GM21737 (cell line): Measurements from ENCODE around the gene HIBADH.
"Not testable (repeated sequence)": the region's sequence is repeated elsewhere in the genome, so short reads cannot be mapped to it uniquely, and the experiment has no call there.

ENCODE experiments used
- ATAC-seq: cut with Tn5 transposase; IDR thresholded peaks from one replicate; pipeline ENCODE4 v1.9.1; 2021; ENCODE audit warnings: mild to moderate bottlenecking, moderate library complexity; ENCODE audit not compliant: unreplicated experiment

The HIBADH gene

DNA sequence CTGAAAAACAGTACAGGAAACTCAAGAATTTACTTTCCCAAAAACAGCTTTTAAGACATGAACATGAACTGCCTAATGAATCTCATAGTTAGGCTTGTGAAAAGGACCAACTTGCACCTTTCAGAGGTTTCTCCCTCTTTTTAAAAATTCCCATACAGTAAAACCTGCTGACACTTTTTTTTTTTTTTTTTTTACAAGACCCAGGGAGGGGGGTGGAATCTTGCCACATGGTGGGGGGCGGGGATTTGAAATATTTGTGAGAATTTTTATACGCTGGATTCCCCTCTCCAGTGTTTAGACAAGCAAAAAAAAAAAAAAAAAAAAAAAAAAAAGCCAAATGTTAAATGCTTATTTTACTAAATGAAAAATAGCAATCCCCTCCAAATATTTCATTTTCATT is 57.4 kb downstream of the HIBADH start:
- no peak for ATAC-seq

DNA sequence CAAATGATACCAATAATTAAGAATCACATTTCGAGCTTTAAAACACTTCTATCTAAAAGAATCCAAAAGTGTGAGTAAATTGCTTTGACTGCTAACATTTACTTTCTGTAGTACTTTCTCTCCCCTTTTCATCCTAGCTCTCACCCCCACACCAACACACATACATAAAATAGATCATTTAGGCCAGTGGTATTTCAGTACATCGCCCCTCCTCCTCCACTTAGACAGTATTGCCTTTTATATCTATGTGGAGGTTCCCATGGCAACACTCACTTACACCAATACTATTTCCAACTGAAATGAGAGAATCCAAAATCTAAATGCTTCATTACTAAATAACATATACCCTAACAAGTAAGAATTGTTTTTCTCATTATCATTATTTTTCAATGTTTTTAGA is 58.9 kb downstream of the HIBADH start:
- ATAC-seq, result no peak

GRCh38 chr7:27602766-27603165 is 59.9 kb downstream of the HIBADH start:
- ATAC-seq, result no peak

DNA sequence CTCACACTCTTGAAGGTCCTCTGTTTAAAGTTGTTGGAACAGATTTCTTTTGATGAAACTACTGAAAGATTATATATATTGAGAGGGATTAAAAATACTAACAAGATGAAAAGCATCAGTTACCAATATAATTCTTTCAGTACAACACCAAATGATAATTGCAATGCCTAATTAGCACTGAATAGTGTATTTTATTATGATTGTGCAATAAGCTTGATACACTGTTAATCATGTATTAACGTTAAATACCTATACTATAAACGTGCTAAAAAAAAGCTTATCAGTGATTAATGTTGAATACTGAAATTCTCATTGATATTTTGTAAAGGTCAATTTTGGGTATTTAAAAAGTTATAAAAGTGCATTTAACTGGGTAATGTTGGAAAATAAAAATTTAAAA is 61.5 kb downstream of the HIBADH start:
- ATAC-seq, result no peak

DNA sequence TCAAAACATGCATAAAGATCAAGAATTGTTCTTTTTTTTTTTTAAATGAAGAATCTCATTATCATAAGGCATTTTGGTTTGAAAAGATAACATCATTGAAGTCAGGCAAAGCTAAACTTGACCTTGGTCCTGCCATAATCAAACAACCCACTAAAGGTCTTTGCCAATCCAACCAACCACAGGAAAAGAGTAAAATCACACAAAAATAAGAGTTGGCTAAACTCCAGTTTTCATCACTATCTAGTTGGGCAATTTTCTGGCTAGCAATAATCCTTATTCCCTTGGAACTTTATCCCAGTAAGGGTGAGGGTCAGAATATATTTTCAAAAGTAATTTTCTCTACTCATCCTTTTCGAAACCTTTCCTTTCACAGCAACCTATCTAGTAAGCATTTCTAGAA is 62.4 kb downstream of the HIBADH start:
- ATAC-seq, result no peak

GRCh38 chr7:27595009-27595408 is 67.7 kb downstream of the HIBADH start:
- no peak for ATAC-seq

DNA sequence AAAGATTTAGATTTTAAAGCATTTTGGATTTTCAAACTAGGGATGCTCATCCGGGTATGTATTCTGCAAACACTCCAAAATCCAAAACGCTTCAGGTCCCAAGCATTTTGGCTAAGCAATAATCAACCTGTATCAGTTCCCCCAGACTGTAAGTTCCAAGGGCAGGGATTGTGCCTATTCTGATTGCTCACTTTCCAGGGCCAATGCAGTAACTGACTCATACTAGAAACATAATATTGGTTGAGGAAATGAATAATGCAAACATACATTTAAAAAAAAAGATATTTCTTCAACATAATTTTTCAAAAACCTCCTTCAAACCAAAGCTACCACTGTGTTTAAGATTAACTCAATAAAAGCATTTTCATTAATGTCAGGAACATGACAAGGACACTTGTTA is 69.5 kb downstream of the HIBADH start:
- ATAC-seq, result no peak

DNA sequence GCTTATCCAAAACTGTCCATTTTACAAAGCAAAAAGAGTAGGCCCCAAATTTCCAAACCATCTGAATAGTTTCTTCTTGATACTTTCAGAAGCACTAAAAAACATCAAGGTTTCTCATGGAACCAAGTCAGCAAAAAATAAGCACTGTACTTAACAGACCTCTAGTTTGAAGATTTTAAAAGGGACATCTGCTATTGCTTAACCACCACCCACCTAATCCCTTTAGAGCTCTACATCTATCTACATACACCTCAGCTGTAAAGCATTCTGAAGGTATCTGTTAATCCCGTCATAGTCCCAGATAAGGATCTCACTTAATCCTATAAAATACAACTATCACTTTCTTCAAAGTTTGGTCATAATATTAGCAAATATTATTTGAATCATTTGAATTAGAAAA is 72.3 kb downstream of the HIBADH start:
- ATAC-seq, result no peak

DNA sequence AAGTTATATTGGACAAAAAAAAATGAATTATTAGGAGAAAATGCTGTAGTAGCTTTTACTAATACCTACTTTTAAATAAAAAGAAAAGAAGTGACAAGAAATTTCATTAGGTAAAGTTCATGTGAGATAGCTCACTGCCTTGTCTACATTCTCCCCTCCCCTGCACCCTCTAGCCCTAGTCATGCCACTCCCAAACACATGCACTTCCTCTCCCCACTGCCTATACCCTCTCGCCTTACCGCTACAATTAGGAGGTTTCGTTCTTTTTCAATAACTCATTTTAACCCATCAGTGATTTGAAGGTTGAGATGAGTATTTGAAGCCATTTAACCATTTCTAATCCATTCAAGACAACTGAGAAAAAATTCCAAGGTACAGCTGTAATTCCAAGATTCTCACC is 75.3 kb downstream of the HIBADH start:
- no peak for ATAC-seq

DNA sequence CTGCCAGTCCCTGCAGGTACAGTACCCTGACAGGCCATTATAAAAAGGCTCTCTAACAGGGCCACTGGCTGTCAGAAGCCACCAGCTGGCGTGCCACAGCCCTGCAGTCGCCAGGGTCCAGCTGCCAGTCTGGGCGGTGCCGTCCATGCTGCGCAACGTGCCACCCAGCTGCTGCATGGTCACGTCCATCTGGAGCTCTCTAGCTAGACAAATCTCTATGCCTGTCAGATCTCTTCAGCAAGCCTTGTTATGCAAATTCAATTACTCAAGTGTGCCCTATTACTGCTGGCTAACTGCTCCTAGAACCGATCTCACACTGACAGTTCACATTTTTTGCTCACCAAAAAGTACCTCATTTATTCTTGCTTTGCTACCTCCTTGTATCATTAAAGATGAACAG is 75.9 kb downstream of the HIBADH start:
- ATAC-seq, result peak; percentile 97

GRCh38 chr7:27585781-27586447 is 76.8 kb downstream of the HIBADH start:
- no peak for ATAC-seq

- no peak for ATAC-seq
Measured at GRCh38 chr7:27581906-27582305, 80.8 kb downstream of the HIBADH start.

GRCh38 chr7:27581119-27581518 is 81.6 kb downstream of the HIBADH start:
- ATAC-seq, result no peak

GRCh38 chr7:27579565-27579964 is 83.1 kb downstream of the HIBADH start:
- ATAC-seq, result no peak

DNA sequence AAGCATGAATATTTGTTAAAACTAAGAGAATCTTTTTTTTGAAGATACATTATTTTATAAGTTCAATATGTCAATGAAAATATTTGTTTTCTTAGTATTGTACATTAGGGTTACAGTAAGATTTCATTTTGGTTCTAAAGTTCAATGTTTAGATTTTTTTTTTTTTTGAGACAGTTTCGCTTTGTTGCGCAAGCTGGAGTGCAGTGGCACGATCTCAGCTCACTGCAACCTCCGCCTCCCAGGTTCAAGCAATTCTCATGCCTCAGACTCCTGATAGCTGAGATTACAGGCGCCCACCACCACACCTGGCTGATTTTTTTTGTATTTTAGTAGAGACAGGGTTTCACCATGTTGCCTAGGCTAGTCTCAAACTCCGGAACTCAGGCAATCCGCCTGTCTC is 84.5 kb downstream of the HIBADH start:
- ATAC-seq, result not testable (repeated sequence)

GRCh38 chr7:27576360-27576944 is 86.2 kb downstream of the HIBADH start:
- ATAC-seq, result no peak

DNA sequence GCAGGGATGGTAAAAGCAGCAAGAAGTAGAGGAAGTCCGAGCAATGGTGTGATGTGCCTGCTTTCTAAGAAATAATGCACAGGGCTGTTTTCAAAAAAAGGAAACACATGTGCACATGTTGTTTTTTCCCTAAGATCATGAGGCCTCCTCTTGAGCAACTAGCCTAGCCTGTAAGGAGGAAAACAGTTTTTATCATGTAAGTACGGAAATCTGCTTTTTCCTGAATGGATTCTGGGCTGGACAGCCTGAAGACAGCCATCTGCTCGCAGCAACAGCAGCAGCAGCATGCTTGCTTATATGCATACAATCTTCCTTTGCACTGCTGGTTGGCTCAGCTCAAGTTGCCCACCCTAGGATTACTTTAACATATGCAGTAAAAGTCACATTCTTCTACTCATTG is 87.1 kb downstream of the HIBADH start:
- no peak for ATAC-seq

GRCh38 chr7:27569106-27569505 is 93.6 kb downstream of the HIBADH start:
- no peak for ATAC-seq

DNA sequence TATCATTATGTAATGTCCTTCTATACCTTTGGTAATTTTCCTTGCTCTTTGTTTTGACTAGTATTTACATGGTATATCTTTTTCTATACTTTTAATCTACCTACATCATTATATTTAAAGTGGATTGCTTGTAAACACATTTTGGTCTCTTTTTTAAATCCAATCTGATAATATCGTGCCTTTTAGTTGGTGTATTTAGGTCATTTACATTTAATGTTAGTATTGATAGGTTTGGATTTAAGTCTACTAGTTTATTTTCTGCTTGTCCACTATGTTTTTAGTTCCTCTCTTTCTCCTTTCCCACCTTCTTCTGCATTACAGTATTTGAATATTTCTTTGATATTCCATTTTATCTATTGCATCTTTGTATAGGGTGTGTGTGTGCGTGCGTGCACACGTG is 95.4 kb downstream of the HIBADH start:
- ATAC-seq, result no peak

- ATAC-seq, result no peak
Measured at GRCh38 chr7:27564881-27565482, 97.7 kb downstream of the HIBADH start.

GRCh38 chr7:27560706-27561235 is 101.9 kb downstream of the HIBADH start:
- ATAC-seq, result no peak

DNA sequence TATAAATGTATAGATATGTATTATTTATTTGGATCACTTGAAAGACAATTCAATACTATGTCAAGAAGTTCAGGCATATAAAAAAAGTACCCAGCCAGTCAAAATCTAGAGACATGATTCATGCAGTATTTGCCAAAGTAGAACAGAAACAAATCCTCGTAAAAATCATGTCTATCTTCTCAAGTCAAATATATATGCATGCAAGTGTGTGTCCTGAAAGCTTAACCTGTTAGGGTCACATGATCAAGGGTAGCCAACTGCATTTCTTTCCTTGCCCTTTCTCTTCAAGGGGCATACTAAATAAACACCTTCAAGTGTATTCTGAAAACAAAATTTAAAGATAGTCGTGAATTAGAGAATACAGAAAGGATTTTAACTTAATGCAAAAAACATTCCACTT is 107.0 kb downstream of the HIBADH start:
- ATAC-seq, result no peak
